22Rv1 (cell line): ENCODE data around the gene MAGI1.

Experiments used
- H3K27ac ChIP-seq: fragments of 450-650 bp; 2 replicates; pipeline ENCODE4 v1.5.1; 2017
- ZFX ChIP-seq: fragments of 450-650 bp; IDR thresholded peaks from 2 replicates; pipeline ENCODE4 v1.6.1; 2017; ENCODE audit warnings: antibody characterized with exemption, borderline replicate concordance
- TF ChIP-seq, protein P1 (sequence below): fragments of 450-650 bp; IDR thresholded peaks from 2 replicates; pipeline ENCODE4 v1.5.1; 2017; ENCODE audit warnings: mild to moderate bottlenecking

Gene MAGI1

DNA sequence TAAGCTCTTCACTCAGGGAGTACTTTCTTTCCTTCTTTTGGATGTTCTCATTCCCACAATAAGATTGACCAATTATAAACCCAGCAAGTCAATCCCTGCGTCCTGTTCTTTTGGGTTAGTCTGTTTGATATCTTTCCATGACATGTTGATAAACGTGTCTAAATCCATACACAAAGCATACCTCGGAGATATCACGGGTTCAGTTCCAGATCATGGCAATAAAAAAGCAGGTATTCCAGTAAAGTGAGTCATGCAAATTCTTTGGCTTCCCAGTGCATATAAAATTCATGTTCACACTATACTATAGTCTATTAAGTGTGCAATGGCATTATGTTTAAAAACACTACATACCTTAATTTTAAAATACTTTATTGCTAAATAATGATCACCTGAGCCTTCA lies 667.7 kb downstream of the MAGI1 start:
- H3K27ac ChIP-seq, result no peak overlapping the region
- TF ChIP-seq ZFX, result no peak
- TF ChIP-seq, protein P1, sequence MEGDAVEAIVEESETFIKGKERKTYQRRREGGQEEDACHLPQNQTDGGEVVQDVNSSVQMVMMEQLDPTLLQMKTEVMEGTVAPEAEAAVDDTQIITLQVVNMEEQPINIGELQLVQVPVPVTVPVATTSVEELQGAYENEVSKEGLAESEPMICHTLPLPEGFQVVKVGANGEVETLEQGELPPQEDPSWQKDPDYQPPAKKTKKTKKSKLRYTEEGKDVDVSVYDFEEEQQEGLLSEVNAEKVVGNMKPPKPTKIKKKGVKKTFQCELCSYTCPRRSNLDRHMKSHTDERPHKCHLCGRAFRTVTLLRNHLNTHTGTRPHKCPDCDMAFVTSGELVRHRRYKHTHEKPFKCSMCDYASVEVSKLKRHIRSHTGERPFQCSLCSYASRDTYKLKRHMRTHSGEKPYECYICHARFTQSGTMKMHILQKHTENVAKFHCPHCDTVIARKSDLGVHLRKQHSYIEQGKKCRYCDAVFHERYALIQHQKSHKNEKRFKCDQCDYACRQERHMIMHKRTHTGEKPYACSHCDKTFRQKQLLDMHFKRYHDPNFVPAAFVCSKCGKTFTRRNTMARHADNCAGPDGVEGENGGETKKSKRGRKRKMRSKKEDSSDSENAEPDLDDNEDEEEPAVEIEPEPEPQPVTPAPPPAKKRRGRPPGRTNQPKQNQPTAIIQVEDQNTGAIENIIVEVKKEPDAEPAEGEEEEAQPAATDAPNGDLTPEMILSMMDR, result no peak

DNA sequence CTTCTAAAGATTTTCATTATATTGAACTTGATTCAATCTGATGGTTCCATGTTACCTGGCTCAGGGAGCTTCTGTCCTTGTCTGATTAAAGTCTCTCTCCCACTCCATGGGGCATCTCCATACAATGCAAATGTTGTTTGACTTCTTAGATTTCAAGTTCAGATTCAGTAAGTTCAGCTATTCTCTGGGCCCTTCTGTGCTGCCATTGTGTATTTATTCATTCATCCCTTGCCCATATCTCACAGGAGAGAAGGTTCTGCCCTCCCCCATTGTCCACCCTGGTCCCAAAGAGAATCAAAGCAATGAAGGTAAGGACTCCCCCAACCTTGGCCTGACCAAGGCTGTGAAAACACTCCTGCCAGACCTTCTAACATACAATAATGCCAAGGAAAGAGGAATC lies 669.9 kb downstream of the MAGI1 start:
- H3K27ac ChIP-seq, result no peak overlapping the region
- no peak for TF ChIP-seq ZFX
- TF ChIP-seq, protein P1, result no peak

DNA sequence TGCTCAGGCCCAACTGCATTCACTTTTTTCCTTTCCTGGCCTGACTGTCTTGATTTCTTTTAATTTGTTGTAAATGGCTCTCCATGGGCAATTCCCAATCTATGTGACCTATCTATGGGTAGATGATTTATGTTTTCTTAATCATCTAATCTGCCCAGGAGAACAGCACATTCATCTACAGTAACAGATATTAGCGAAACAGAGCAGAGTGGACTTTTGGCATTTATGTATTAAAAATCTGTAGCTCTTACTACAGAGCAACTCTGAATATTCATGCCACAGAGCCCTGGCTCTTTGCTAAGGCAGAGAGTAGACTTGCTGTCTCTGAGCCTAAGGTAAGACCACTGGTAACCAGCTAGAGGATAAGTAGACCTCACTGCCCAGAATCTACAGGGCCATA lies 676.0 kb downstream of the MAGI1 start:
- TF ChIP-seq ZFX, result no peak
- TF ChIP-seq, protein P1, result no peak
- no peak overlapping the region for H3K27ac ChIP-seq

DNA sequence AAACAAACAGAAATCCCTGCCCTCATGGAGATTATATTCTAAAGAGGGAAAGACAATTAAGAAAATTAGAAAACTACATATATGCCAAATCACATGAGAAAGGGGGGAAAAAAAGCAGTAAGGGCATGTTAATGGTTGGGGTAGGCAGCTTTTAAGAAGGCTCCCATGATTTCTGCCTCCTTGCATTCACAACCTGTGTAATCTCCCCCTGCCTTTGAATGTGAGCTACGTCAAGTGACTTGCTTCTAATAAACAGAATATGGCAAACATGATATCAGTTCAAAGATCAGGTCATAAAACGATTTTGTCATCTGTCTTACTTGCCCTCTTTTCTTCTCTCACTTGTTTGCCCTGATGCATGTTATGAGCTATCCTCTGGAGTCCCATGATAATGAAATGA lies 677.3 kb downstream of the MAGI1 start:
- TF ChIP-seq, protein P1, result no peak
- no peak for TF ChIP-seq ZFX
- H3K27ac ChIP-seq, result no peak overlapping the region

DNA sequence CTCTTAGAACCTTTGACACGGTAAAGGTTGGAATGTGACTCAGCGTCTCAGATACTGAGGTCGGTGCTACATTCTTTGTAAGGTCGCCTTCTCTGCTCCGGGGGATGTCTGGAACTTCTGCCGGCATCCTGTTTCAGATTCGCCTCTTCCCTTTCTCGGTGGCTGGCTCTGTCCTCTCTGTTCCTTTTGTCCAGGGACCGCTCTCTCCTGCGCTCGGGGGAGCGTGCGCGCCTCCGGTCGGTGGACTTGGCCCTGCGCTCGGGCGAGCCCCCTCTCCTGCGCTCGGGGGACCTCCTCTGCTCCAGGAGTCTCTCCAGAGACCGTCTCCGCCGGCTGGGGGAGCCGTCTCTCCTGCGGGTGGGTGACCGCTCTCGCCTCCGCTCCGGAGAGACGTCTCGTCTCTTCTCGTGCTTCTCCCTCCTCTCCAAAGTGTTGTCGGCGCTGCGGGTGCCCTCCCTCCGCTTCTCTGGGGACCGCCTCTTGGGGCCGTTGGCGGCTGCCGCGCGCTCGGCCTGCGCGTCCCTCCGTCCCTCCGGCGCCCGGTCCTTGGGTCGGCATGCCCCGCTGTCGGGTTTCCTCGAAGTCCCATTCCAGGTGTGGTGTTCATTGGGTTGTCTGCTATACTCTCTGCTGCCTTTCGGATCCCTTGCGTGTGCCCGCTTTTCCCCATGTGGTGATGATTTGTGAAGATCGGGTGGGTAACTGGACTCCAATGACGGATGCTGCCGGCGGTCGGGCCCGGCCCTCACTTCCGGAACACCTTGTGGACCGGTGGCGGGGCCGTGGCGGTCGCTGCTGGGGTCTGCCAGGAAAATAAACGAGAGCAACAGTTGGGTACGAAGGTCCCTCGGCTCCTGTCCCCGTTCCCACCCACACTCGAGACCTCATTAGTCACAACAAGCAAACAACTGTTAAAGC lies 682.1 kb downstream of the MAGI1 start:
- TF ChIP-seq, protein P1, result no peak
- no peak for TF ChIP-seq ZFX
- H3K27ac ChIP-seq, result no peak overlapping the region

DNA sequence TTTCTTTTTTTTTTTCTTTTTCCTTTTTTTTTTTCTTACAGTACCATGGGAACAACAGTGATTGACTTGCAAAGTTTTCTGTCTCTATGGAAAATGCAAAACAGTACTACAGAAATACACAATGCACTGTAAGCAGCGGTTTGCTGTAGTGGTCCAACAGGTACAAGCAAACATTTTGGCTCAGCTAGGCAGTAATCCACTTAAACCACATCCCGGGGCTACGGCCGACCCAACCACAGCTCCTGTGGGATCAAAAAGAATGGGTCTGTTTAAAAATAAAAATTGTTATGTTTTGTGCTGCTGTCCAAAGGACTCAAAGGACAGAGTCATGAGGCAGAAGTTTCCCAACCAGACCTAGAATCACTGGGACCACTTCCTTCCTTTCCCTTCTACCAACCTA lies 683.8 kb downstream of the MAGI1 start:
- no peak overlapping the region for H3K27ac ChIP-seq
- TF ChIP-seq ZFX, result no peak
- TF ChIP-seq, protein P1, result no peak

DNA sequence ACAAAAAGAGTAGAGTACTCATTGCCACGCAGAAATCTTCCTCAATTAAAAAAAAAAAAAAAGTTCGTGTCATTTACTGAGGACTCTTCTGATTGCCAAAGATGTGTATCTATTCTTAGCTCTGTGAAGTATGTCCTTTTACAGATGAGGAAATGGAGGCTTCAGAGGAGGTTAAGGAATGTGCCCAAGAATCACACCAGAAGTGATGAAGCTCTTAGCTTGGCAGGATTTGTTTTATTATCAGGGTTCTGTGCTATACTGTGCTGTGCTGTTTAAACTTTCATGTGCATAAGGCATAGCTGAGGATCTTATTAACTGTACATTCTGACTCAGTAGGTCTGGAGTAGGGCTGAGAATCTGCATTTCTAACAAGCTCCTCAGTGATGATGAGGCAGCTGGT lies 685.8 kb downstream of the MAGI1 start:
- H3K27ac ChIP-seq, result no peak overlapping the region
- TF ChIP-seq, protein P1, result no peak
- TF ChIP-seq ZFX, result no peak
